DND-41 (cell line): ENCODE measurements around the gene IFNW1.
"Not testable (repeated sequence)": the region's sequence is repeated elsewhere in the genome, so short reads cannot be mapped to it uniquely, and the experiment has no call there.

ENCODE experiments used
- ATAC-seq: fragments of 200-7000 bp; cut with Tn5 transposase; 3 replicates; pipeline ENCODE4 v1.9.1; 2021; ENCODE audit warnings: low read depth; ENCODE audit not compliant: insufficient read depth
- DNase-seq: peaks from one replicate; pipeline ENCODE4 v3.0.0-alpha.2; 2020
- H2AFZ ChIP-seq: 2 replicates; pipeline ENCODE4 v1.6.0; 2012; ENCODE audit warnings: low read depth, low read length
- H3K27ac ChIP-seq: 2 replicates; pipeline ENCODE4 v1.5.1; 2012; ENCODE audit warnings: low read length, inconsistent platforms
- H3K27me3 ChIP-seq: fragments of 200-600 bp; sonication (generic); 2 replicates; pipeline ENCODE4 v1.6.0; 2012; ENCODE audit warnings: low read length, mild to moderate bottlenecking, inconsistent platforms; ENCODE audit not compliant: insufficient read depth, poor library complexity
- H3K36me3 ChIP-seq: 2 replicates; pipeline ENCODE4 v1.5.1; 2012; ENCODE audit warnings: low read length, inconsistent platforms; ENCODE audit not compliant: insufficient read depth
- H3K4me1 ChIP-seq: 2 replicates; pipeline ENCODE4 v1.5.1; 2012; ENCODE audit warnings: mild to moderate bottlenecking, low read length; ENCODE audit not compliant: insufficient read depth
- H3K4me2 ChIP-seq: 2 replicates; pipeline ENCODE4 v1.6.0; 2012; ENCODE audit warnings: mild to moderate bottlenecking, moderate library complexity, low read length, inconsistent platforms; ENCODE audit not compliant: insufficient read depth
- H3K4me3 ChIP-seq, 2 experiments: fragments of 200-600 bp in 1 of 2; shearing (Covaris generic) in 1 of 2; 2 replicates each; pipeline ENCODE4 v1.5.1; 2012 to 2016; ENCODE audit warnings: inconsistent platforms in 2 of 2, low read length in 2 of 2, mild to moderate bottlenecking in 2 of 2, low read depth in 1 of 2, moderate library complexity in 1 of 2
- H3K79me2 ChIP-seq: 2 replicates; pipeline ENCODE4 v1.6.0; 2012; ENCODE audit warnings: low read length, inconsistent platforms; ENCODE audit not compliant: insufficient read depth
- H3K9ac ChIP-seq: 2 replicates; pipeline ENCODE4 v1.6.0; 2012; ENCODE audit warnings: low read depth, mild to moderate bottlenecking, inconsistent platforms, low read length, moderate library complexity
- H3K9me3 ChIP-seq: 2 replicates; pipeline ENCODE4 v1.5.1; 2012; ENCODE audit warnings: low read length, moderate library complexity, mild to moderate bottlenecking, inconsistent platforms; ENCODE audit not compliant: insufficient read depth, severe bottlenecking
- H4K20me1 ChIP-seq: 2 replicates; pipeline ENCODE4 v1.6.0; 2012; ENCODE audit warnings: low read length; ENCODE audit not compliant: insufficient read depth
- CTCF ChIP-seq: IDR thresholded peaks from 2 replicates; pipeline ENCODE4 v1.5.1; 2012; ENCODE audit warnings: borderline replicate concordance, low read length, moderate library complexity, mild to moderate bottlenecking; ENCODE audit not compliant: poor library complexity, severe bottlenecking; ENCODE audit errors: extremely low read depth
- EZH2 ChIP-seq: IDR thresholded peaks from 3 replicates; pipeline ENCODE4 v1.6.1; 2012; ENCODE audit warnings: borderline replicate concordance, low read depth, mild to moderate bottlenecking, moderate library complexity, low read length, inconsistent platforms; ENCODE audit not compliant: severe bottlenecking

IFNW1 gene

GRCh38 chr9:21153336-21154017 lies 11.8 kb upstream of the IFNW1 start:
- no peak for DNase-seq
- Histone ChIP-seq H3K27ac (no peak overlapping the region), H4K20me1 (no peaks in the 10 kb centered on the region), H3K9ac (no peak overlapping the region), H3K36me3 (no peaks in the 10 kb centered on the region), H2AFZ (peak overlapping the region; percentile 48; the same call in 1 of the 2 replicates), H3K4me2 (no peak overlapping the region), H3K79me2 (no peaks in the 10 kb centered on the region), H3K4me1 (peaks cover 5% of the 10 kb centered on the region), H3K9me3 (peaks cover 2% of the 10 kb centered on the region), H3K27me3 (no peaks in the 10 kb centered on the region), H3K4me3 (no peak overlapping the region)
- TF ChIP-seq EZH2 (no peak), CTCF (no peak)
- peak; percentile 39 for ATAC-seq

DNA sequence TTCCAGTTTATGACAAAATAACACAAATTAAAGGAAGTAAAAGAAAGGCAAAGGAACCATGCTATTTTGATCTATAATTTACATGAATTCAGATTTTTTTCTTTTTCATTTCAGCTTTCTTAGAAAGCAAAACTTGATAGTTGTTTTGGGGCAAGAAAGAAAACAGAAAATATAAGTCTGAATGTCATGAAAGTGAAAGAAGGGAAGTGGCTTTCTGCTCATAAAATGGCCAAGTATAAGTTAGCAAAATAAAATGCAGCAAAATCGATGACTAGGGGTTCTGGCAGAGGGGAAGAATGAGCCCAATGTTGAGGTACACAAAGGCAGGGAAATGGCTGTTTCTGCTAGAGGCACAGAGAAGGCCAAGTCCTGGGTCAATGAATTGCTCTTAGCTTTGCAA lies 3.0 kb upstream of the IFNW1 start:
- ATAC-seq, result no peak; the same call in 2 of the 3 replicates
- Histone ChIP-seq H3K9me3 (peaks cover 10% of the 10 kb centered on the region), H3K9ac (no peak overlapping the region), H3K4me2 (no peak overlapping the region), H2AFZ (peak overlapping the region; percentile 47; the same call in 1 of the 2 replicates), H3K27ac (no peak overlapping the region; the same call in 1 of the 2 replicates), H4K20me1 (no peaks in the 10 kb centered on the region), H3K79me2 (no peaks in the 10 kb centered on the region), H3K27me3 (no peaks in the 10 kb centered on the region), H3K4me1 (peaks cover 8% of the 10 kb centered on the region), H3K4me3 (no peak overlapping the region), H3K36me3 (no peaks in the 10 kb centered on the region)
- no peak for TF ChIP-seq EZH2
- no peak for TF ChIP-seq CTCF
- no peak for DNase-seq

- TF ChIP-seq EZH2 (no peak), CTCF (no peak)
- Histone ChIP-seq H3K4me3 (no peak overlapping the region), H3K4me2 (no peak overlapping the region), H3K9ac (no peak overlapping the region), H2AFZ (no peak overlapping the region), H4K20me1 (no peaks in the 10 kb centered on the region), H3K36me3 (no peaks in the 10 kb centered on the region), H3K27ac (no peak overlapping the region), H3K4me1 (no peaks in the 10 kb centered on the region), H3K9me3 (no peaks in the 10 kb centered on the region), H3K79me2 (no peaks in the 10 kb centered on the region), H3K27me3 (no peaks in the 10 kb centered on the region)
- DNase-seq, result no peak
- no peak for ATAC-seq
Observed at GRCh38 chr9:21137020-21137419, 4.6 kb downstream of the IFNW1 start.

DNA sequence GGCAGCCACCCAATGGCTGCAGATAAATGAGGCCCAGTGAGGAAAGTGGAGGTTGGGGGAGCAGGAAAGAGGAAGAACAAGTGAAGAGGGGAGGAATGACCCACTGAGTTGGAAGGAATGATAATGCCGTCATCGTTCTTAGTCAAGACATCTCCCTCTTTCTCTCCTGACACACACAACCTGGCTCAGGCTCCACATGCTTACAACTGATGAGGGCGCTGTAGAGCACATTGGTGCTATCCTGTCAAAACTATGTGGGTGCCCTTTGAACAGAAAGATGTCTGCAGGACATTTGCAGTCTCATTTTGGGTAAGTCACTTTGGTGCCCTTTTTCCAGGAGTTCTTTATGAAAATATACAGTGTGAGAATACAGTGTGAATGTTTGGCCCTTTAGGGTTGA lies 5.9 kb downstream of the IFNW1 start:
- H3K9me3 ChIP-seq, result no peaks in the 10 kb centered on the region
- TF ChIP-seq EZH2 (no peak), CTCF (no peak)
- no peak overlapping the region for H2AFZ ChIP-seq
- H3K4me3 ChIP-seq, result no peak overlapping the region
- DNase-seq, result no peak
- no peaks in the 10 kb centered on the region for H3K79me2 ChIP-seq
- H3K27ac ChIP-seq, result no peak overlapping the region
- H3K4me1 ChIP-seq, result no peaks in the 10 kb centered on the region
- H3K36me3 ChIP-seq, result no peaks in the 10 kb centered on the region
- no peak overlapping the region for H3K9ac ChIP-seq
- ATAC-seq, result no peak
- H3K27me3 ChIP-seq, result no peaks in the 10 kb centered on the region
- no peak overlapping the region for H3K4me2 ChIP-seq
- no peaks in the 10 kb centered on the region for H4K20me1 ChIP-seq

- H3K9ac ChIP-seq, H3K9me3 ChIP-seq, H3K79me2 ChIP-seq, H3K36me3 ChIP-seq, H3K27ac ChIP-seq, H3K4me2 ChIP-seq, H2AFZ ChIP-seq, H3K4me3 ChIP-seq, H3K27me3 ChIP-seq, H3K4me1 ChIP-seq, H4K20me1 ChIP-seq: not testable (repeated sequence)
- ATAC-seq (peak; percentile 74), DNase-seq (peak; percentile 13)
Observed at GRCh38 chr9:21128186-21128585, 13.4 kb downstream of the IFNW1 start.
